PC-3 (cell line): Measurements from ENCODE around the gene ARFIP1.

Experiments used
- EZH2phosphoT487 ChIP-seq: fragments of 300-600 bp; sonication (generic); IDR thresholded peaks from 2 replicates; pipeline ENCODE4 v1.6.1; 2018; ENCODE audit warnings: mild to moderate bottlenecking, antibody characterized with exemption, low read length, borderline replicate concordance
- TF ChIP-seq, protein P1 (sequence below): fragments of 300-600 bp; sonication (generic); conservative IDR thresholded peaks from 2 replicates; pipeline ENCODE4 v1.5.1; 2017; ENCODE audit warnings: antibody characterized with exemption, low read depth, mild to moderate bottlenecking, low read length

GRCh38 chr4:152898606-152899005 lies 118.9 kb downstream of the ARFIP1 start:
- TF ChIP-seq, protein P1, sequence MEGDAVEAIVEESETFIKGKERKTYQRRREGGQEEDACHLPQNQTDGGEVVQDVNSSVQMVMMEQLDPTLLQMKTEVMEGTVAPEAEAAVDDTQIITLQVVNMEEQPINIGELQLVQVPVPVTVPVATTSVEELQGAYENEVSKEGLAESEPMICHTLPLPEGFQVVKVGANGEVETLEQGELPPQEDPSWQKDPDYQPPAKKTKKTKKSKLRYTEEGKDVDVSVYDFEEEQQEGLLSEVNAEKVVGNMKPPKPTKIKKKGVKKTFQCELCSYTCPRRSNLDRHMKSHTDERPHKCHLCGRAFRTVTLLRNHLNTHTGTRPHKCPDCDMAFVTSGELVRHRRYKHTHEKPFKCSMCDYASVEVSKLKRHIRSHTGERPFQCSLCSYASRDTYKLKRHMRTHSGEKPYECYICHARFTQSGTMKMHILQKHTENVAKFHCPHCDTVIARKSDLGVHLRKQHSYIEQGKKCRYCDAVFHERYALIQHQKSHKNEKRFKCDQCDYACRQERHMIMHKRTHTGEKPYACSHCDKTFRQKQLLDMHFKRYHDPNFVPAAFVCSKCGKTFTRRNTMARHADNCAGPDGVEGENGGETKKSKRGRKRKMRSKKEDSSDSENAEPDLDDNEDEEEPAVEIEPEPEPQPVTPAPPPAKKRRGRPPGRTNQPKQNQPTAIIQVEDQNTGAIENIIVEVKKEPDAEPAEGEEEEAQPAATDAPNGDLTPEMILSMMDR: no peak
- TF ChIP-seq EZH2phosphoT487: no peak
